Ishikawa (cell line): Measurements from ENCODE around the gene CDK6.

Experiments
- EP300 ChIP-seq: IDR thresholded peaks from 2 replicates; pipeline ENCODE4 v1.6.1; 2012; ENCODE audit warnings: borderline replicate concordance
- RAD21 ChIP-seq: IDR thresholded peaks from 2 replicates; pipeline ENCODE4 v1.6.1; 2012; ENCODE audit warnings: low read depth

- TF ChIP-seq RAD21 (no peak), EP300 (no peak)
These were observed 247.3 kb downstream of the CDK6 start for GRCh38 chr7:92589056-92589455.
